ENCODE measurements around the gene POLR3E.
"Not testable (repeated sequence)": the region's sequence is repeated elsewhere in the genome, so short reads cannot be mapped to it uniquely, and the experiment has no call there.

Gene POLR3E

GRCh38 chr16:22330326-22330725, 33.1 kb downstream of the POLR3E start:
- DNase-seq (ENCODE audit: low spot score) (no peak), FAIRE-seq (no peak)

- no peak for DNase-seq (ENCODE audit: low spot score)
- no peak for FAIRE-seq
Measured at GRCh38 chr16:22333457-22333994, 36.3 kb downstream of the POLR3E start.

- FAIRE-seq: no peak
- DNase-seq (ENCODE audit: low spot score): no peak
Measured at GRCh38 chr16:22335668-22336246, 38.5 kb downstream of the POLR3E start.

- DNase-seq (ENCODE audit: low spot score) (no peak), FAIRE-seq (no peak)
Measured at GRCh38 chr16:22336581-22336980, 39.4 kb downstream of the POLR3E start.

GRCh38 chr16:22337045-22337444, 39.8 kb downstream of the POLR3E start:
- no peak for FAIRE-seq
- no peak for DNase-seq (ENCODE audit: low spot score)

- DNase-seq (ENCODE audit: low spot score) (no peak), FAIRE-seq (no peak)
Measured at GRCh38 chr16:22337849-22338635, 40.8 kb downstream of the POLR3E start.

- FAIRE-seq: no peak
- DNase-seq (ENCODE audit: low spot score): no peak
Measured at GRCh38 chr16:22340945-22341344, 43.7 kb downstream of the POLR3E start.

- no peak for FAIRE-seq
- DNase-seq (ENCODE audit: low spot score): no peak
Measured at GRCh38 chr16:22342082-22342481, 44.9 kb downstream of the POLR3E start.

GRCh38 chr16:22346483-22346882, 49.3 kb downstream of the POLR3E start:
- no peak for DNase-seq (ENCODE audit: low spot score)
- no peak for FAIRE-seq

- FAIRE-seq: no peak
- no peak for DNase-seq (ENCODE audit: low spot score)
Measured at GRCh38 chr16:22347100-22347820, 50.1 kb downstream of the POLR3E start.

- no peak for DNase-seq (ENCODE audit: low spot score)
- no peak for FAIRE-seq
Measured at GRCh38 chr16:22348291-22348690, 51.1 kb downstream of the POLR3E start.

- not testable (repeated sequence) for DNase-seq (ENCODE audit: low spot score); FAIRE-seq
Measured at GRCh38 chr16:22351017-22351416, 53.8 kb downstream of the POLR3E start.

GRCh38 chr16:22352140-22352539, 54.9 kb downstream of the POLR3E start:
- DNase-seq (ENCODE audit: low spot score) (no peak), FAIRE-seq (no peak)

GRCh38 chr16:22352723-22353122, 55.5 kb downstream of the POLR3E start:
- DNase-seq (ENCODE audit: low spot score) (no peak), FAIRE-seq (no peak)

- peak; percentile 26 for DNase-seq (ENCODE audit: low spot score)
- FAIRE-seq: no peak
Measured at GRCh38 chr16:22353191-22353919, 56.1 kb downstream of the POLR3E start.

- DNase-seq (ENCODE audit: low spot score) (no peak), FAIRE-seq (no peak)
Measured at GRCh38 chr16:22353933-22354541, 56.8 kb downstream of the POLR3E start.

GRCh38 chr16:22355487-22355908, 58.3 kb downstream of the POLR3E start:
- DNase-seq (ENCODE audit: low spot score) (no peak), FAIRE-seq (no peak)

- no peak for FAIRE-seq
- no peak for DNase-seq (ENCODE audit: low spot score)
Measured at GRCh38 chr16:22356930-22357634, 59.9 kb downstream of the POLR3E start.

- FAIRE-seq (no peak), DNase-seq (ENCODE audit: low spot score) (no peak)
Measured at GRCh38 chr16:22357635-22357971, 60.4 kb downstream of the POLR3E start.

- DNase-seq (ENCODE audit: low spot score): no peak
- no peak for FAIRE-seq
Measured at GRCh38 chr16:22358000-22358399, 60.8 kb downstream of the POLR3E start.
